Nephron (organoid): Measurements from ENCODE around the gene SMURF1.

ENCODE experiments used
- H3K27ac Mint-ChIP-seq, 3 experiments: 2 replicates each; pipeline ENCODE4 v1.8.0; 2020; ENCODE audit warnings: mixed read lengths in 3 of 3, mild to moderate bottlenecking in 2 of 3, moderate library complexity in 1 of 3
- H3K27me3 Mint-ChIP-seq: 2 replicates; pipeline ENCODE4 v1.8.0; 2021; ENCODE audit warnings: low read depth, mild to moderate bottlenecking, moderate library complexity, mixed read lengths
- H3K36me3 Mint-ChIP-seq: 2 replicates; pipeline ENCODE4 v1.8.0; 2020; ENCODE audit warnings: low read depth, mixed read lengths
- H3K4me1 Mint-ChIP-seq: 2 replicates; pipeline ENCODE4 v1.8.0; 2020; ENCODE audit warnings: mixed read lengths
- H3K4me3 Mint-ChIP-seq, 3 experiments: 2 replicates each; pipeline ENCODE4 v1.8.0; 2020; ENCODE audit warnings: mild to moderate bottlenecking in 3 of 3, mixed read lengths in 3 of 3, moderate library complexity in 2 of 3
- H3K9me3 Mint-ChIP-seq: 2 replicates; pipeline ENCODE4 v1.8.0; 2020; ENCODE audit warnings: mixed read lengths
- CTCF ChIP-seq, 3 experiments: fragments of 200-600 bp; sonication (generic); IDR thresholded peaks; one replicate each; pipeline ENCODE4 v1.5.0; 2021; ENCODE audit warnings: antibody characterized with exemption in 3 of 3; ENCODE audit not compliant: unreplicated experiment in 3 of 3

The SMURF1 gene

DNA sequence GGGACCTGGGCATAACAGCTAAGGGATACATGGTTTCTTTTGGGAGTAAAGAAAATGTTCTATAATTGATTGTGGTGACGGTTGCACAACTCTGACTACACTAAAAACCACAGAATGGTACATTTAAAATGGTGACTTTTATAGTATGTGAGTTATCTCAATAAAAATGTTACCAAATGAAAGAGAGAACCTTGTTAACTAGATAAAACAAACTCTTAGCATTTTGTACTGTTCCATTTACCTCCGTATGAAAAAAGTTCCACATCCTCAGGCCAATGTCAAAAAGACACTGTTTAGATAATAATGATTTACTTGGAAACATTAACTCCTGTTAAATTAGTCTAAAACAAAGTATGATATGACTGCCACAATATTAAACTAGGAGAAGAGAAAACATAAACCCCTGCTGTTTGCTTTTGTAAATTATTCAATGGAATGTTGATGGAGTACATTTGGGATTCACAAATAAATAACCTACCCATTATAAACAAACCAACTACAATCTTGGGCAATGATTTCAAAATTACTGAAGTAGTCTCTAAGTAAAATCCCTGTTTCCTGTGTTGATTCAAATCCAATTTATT lies 60.7 kb downstream of the SMURF1 start:
- no peak overlapping the region for H3K27ac Mint-ChIP-seq
- H3K9me3 Mint-ChIP-seq: peaks cover 5% of the 10 kb centered on the region
- peaks cover 6% of the 10 kb centered on the region for H3K27me3 Mint-ChIP-seq
- no peak for TF ChIP-seq CTCF (IDR thresholded peaks at IDR 0.05; ENCODE audit: unreplicated experiment in 3 of 3)
- H3K36me3 Mint-ChIP-seq: peaks cover 26% of the 10 kb centered on the region
- H3K4me3 Mint-ChIP-seq: no peak overlapping the region
- H3K4me1 Mint-ChIP-seq: peaks cover 11% of the 10 kb centered on the region

DNA sequence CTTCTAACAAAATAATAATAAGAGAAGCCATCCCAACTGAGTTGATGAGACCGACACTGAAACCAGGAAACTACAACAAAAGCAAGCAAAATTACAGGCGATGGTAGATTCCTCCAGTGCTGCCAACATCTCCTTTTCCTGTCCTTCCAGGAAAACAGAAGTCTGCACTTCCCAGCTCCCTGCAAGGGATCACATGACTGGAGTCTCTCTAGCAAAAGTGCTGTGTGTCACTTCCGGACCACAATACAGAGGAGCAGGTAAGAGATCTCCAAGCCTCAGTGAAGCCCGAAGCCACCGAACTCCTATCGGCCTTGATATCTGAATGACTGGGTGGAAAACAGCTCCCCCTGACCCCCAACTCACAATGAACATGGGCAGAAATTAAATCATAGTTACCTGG lies 63.2 kb downstream of the SMURF1 start:
- peaks cover 8% of the 10 kb centered on the region for H3K36me3 Mint-ChIP-seq
- H3K4me3 Mint-ChIP-seq: no peak overlapping the region
- H3K27ac Mint-ChIP-seq: peak overlapping the region in 1 of 3 experiments; percentile 58
- H3K4me1 Mint-ChIP-seq: peaks cover 11% of the 10 kb centered on the region
- peaks cover 1% of the 10 kb centered on the region for H3K9me3 Mint-ChIP-seq
- peaks cover 6% of the 10 kb centered on the region for H3K27me3 Mint-ChIP-seq
- TF ChIP-seq CTCF (IDR thresholded peaks at IDR 0.05; ENCODE audit: unreplicated experiment in 3 of 3): no peak

DNA sequence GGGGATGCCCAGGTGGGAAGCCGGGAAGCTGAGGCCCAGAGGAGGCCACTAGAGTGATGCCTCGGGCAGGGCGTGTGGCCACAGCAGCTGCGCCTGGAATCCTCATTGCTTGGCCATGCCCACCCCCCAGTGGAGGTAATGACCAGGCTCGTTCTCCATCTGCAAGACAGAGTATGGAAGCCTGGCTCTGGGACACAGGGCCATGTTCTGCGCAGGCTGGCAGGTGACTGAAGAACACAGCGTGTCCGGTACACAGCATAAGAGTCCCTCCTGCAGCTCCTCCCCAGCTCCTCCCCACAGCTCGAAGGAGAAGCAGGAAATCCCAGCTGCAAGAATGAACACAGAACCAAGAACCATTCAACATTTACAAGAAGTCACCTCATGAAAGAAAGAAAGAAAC lies 64.8 kb downstream of the SMURF1 start:
- peaks cover 5% of the 10 kb centered on the region for H3K36me3 Mint-ChIP-seq
- peak overlapping the region in 1 of 3 experiments; percentile 74 for H3K27ac Mint-ChIP-seq
- H3K4me3 Mint-ChIP-seq: no peak overlapping the region
- TF ChIP-seq CTCF (IDR thresholded peaks at IDR 0.05; ENCODE audit: unreplicated experiment in 3 of 3): no peak
- peaks cover 11% of the 10 kb centered on the region for H3K4me1 Mint-ChIP-seq
- no peaks in the 10 kb centered on the region for H3K9me3 Mint-ChIP-seq
- H3K27me3 Mint-ChIP-seq: peaks cover 6% of the 10 kb centered on the region

GRCh38 chr7:99078416-99078815 lies 65.5 kb downstream of the SMURF1 start:
- TF ChIP-seq CTCF (IDR thresholded peaks at IDR 0.05; ENCODE audit: unreplicated experiment in 3 of 3): no peak
- no peak overlapping the region for H3K27ac Mint-ChIP-seq
- H3K4me1 Mint-ChIP-seq: peaks cover 6% of the 10 kb centered on the region
- H3K9me3 Mint-ChIP-seq: no peaks in the 10 kb centered on the region
- H3K4me3 Mint-ChIP-seq: no peak overlapping the region
- peaks cover 8% of the 10 kb centered on the region for H3K36me3 Mint-ChIP-seq
- peaks cover 6% of the 10 kb centered on the region for H3K27me3 Mint-ChIP-seq

DNA sequence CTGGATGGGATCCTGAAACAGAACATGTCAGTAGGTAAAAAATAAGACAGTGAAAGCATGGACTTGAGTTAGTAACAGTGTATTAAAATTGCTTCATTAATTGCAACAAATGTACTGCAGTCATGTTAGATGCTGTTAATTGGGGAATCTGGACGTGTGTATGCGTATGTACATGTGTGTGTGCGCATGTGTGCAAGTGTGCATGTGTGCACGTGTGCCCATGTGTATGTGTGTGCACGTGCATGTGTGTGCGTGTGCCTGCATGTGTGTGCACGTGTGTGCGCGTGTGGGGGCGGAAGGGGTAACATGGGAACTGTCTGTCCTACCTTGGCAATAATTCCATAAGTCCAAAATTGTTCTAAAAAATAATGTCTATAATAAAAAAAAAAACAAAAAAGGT lies 67.3 kb downstream of the SMURF1 start:
- H3K9me3 Mint-ChIP-seq: no peaks in the 10 kb centered on the region
- peaks cover 6% of the 10 kb centered on the region for H3K4me1 Mint-ChIP-seq
- peaks cover 8% of the 10 kb centered on the region for H3K36me3 Mint-ChIP-seq
- H3K27me3 Mint-ChIP-seq: peaks cover 6% of the 10 kb centered on the region
- no peak for TF ChIP-seq CTCF (IDR thresholded peaks at IDR 0.05; ENCODE audit: unreplicated experiment in 3 of 3)
- H3K27ac Mint-ChIP-seq: no peak overlapping the region
- no peak overlapping the region for H3K4me3 Mint-ChIP-seq

DNA sequence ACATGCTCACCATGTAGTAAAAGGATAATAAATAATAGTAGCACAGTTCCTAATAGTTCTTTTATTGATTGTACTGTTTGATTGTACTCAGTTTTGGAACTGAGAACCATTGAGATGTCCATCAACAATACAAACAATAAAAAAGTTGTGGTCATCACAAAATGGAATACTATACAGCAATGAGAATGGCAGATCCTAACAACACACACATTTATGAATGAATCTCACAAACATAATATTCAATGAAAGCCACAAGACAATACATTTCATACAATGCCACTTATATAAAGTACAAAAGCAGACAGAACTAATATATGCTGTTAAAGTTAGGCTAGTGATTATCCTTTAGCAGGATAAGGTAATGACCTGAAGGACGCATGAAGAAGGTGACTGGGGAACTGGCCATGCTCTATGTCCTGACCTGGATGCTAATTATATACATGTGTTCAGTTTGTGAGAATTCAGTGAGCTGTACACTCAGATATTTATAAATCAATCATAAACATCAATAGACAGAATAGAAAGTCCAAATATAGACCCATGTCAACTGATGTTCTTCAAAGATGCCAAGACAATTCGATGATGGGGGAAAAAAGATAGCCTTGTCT lies 70.0 kb downstream of the SMURF1 start:
- Mint-ChIP-seq H3K36me3 (peaks cover 8% of the 10 kb centered on the region), H3K27ac (no peak overlapping the region), H3K27me3 (no peaks in the 10 kb centered on the region), H3K9me3 (no peaks in the 10 kb centered on the region), H3K4me3 (no peak overlapping the region), H3K4me1 (no peaks in the 10 kb centered on the region)
- no peak for TF ChIP-seq CTCF (IDR thresholded peaks at IDR 0.05; ENCODE audit: unreplicated experiment in 3 of 3)
